ENCODE results near the gene PSMC5. TPM values are rescaled to one million over a fixed set of nuclear protein-coding genes. Genes with fewer than 3 reads are reported as not detected.
A peak's percentile ranks its signal among the peaks of the same experiment; 100 is the strongest.

Gene PSMC5
- total RNA-seq, 1 donor from 2014 or later = 178 TPM

GRCh38 chr17:63817736-63818385, 9.4 kb upstream of the PSMC5 start:
- no peak for DNase-seq (ENCODE audit: low read depth, low spot score)
- Mint-ChIP-seq H3K4me1 (no peaks in the 10 kb centered on the region), H3K27ac (ENCODE audit: unreplicated experiment) (no peak overlapping the region), H3K36me3 (ENCODE audit: low read depth) (peaks cover 18% of the 10 kb centered on the region), H3K27me3 (ENCODE audit: low read depth) (no peaks in the 10 kb centered on the region), H3K9me3 (no peaks in the 10 kb centered on the region), H3K4me3 (no peak overlapping the region)
- TF ChIP-seq CTCF (conservative IDR thresholded peaks at IDR 0.05) = no peak

- DNase-seq (ENCODE audit: low read depth, low spot score) = no peak
- no peaks in the 10 kb centered on the region for H3K9me3 Mint-ChIP-seq
- no peaks in the 10 kb centered on the region for H3K27me3 Mint-ChIP-seq (ENCODE audit: low read depth)
- no peaks in the 10 kb centered on the region for H3K4me1 Mint-ChIP-seq
- peaks cover 26% of the 10 kb centered on the region for H3K36me3 Mint-ChIP-seq (ENCODE audit: low read depth)
- H3K27ac Mint-ChIP-seq (ENCODE audit: unreplicated experiment) = no peak overlapping the region
- no peak overlapping the region for H3K4me3 Mint-ChIP-seq
- no peak for TF ChIP-seq CTCF (conservative IDR thresholded peaks at IDR 0.05)
Observed at GRCh38 chr17:63819131-63819530, 8.1 kb upstream of the PSMC5 start.

- no peaks in the 10 kb centered on the region for H3K4me1 Mint-ChIP-seq
- H3K9me3 Mint-ChIP-seq = no peaks in the 10 kb centered on the region
- H3K27me3 Mint-ChIP-seq (ENCODE audit: low read depth) = no peaks in the 10 kb centered on the region
- no peak for TF ChIP-seq CTCF (conservative IDR thresholded peaks at IDR 0.05)
- DNase-seq (ENCODE audit: low read depth, low spot score) = no peak
- H3K27ac Mint-ChIP-seq (ENCODE audit: unreplicated experiment) = no peak overlapping the region
- no peak overlapping the region for H3K4me3 Mint-ChIP-seq
- peaks cover 32% of the 10 kb centered on the region for H3K36me3 Mint-ChIP-seq (ENCODE audit: low read depth)
Observed at GRCh38 chr17:63819585-63820537, 7.4 kb upstream of the PSMC5 start.

GRCh38 chr17:63820963-63821561, 6.2 kb upstream of the PSMC5 start:
- peak overlapping the region; percentile 28 for H3K27ac Mint-ChIP-seq (ENCODE audit: unreplicated experiment)
- H3K9me3 Mint-ChIP-seq = no peaks in the 10 kb centered on the region
- H3K27me3 Mint-ChIP-seq (ENCODE audit: low read depth) = no peaks in the 10 kb centered on the region
- no peak for DNase-seq (ENCODE audit: low read depth, low spot score)
- no peak for TF ChIP-seq CTCF (conservative IDR thresholded peaks at IDR 0.05)
- peaks cover 8% of the 10 kb centered on the region for H3K4me1 Mint-ChIP-seq
- H3K36me3 Mint-ChIP-seq (ENCODE audit: low read depth) = peaks cover 35% of the 10 kb centered on the region
- no peak overlapping the region for H3K4me3 Mint-ChIP-seq

GRCh38 chr17:63821804-63822203, 5.4 kb upstream of the PSMC5 start:
- Mint-ChIP-seq H3K27ac (ENCODE audit: unreplicated experiment) (no peak overlapping the region), H3K36me3 (ENCODE audit: low read depth) (peaks cover 36% of the 10 kb centered on the region), H3K9me3 (no peaks in the 10 kb centered on the region), H3K4me1 (peaks cover 15% of the 10 kb centered on the region), H3K27me3 (ENCODE audit: low read depth) (no peaks in the 10 kb centered on the region), H3K4me3 (no peak overlapping the region)
- TF ChIP-seq CTCF (conservative IDR thresholded peaks at IDR 0.05) = no peak
- no peak for DNase-seq (ENCODE audit: low read depth, low spot score)
